Ecto neural progenitor cell (in vitro differentiated cells): Measurements from ENCODE around the gene RBKS.

Experiments
- DNase-seq: peaks from one replicate; pipeline ENCODE4 v3.0.0-alpha.2; 2018; ENCODE audit warnings: low spot score

RBKS gene

GRCh38 chr2:27734305-27734704, 155.9 kb downstream of the RBKS start:
- no peak for DNase-seq
